Ascending aorta (tissue), 2 donors: ENCODE data around the gene EHD2. TPM values are rescaled to one million over a fixed set of nuclear protein-coding genes. Genes with fewer than 3 reads are reported as not detected.
"Not testable (repeated sequence)": the region's sequence is repeated elsewhere in the genome, so short reads cannot be mapped to it uniquely, and the experiment has no call there.

Experiments used
- DNase-seq, 2 donors: peaks; one replicate each; pipeline ENCODE4 v3.0.0-alpha.2; 2019; ENCODE audit warnings: low spot score in 2 of 2
- H3K27ac ChIP-seq, 2 donors: fragments of 200-600 bp; sonication (generic); one replicate each; pipeline ENCODE4 v1.5.1; 2016 to 2017; ENCODE audit warnings: mild to moderate bottlenecking in 1 of 2
- H3K27me3 ChIP-seq: fragments of 200-600 bp; sonication (generic); one replicate; pipeline ENCODE4 v1.5.1; 2017
- H3K36me3 ChIP-seq, 2 donors: fragments of 200-600 bp; sonication (generic); one replicate each; pipeline ENCODE4 v1.5.1; 2016
- H3K4me1 ChIP-seq, 2 donors: fragments of 200-600 bp; sonication (generic); one replicate each; pipeline ENCODE4 v1.5.1; 2016 to 2017; ENCODE audit warnings: mild to moderate bottlenecking in 1 of 2
- H3K4me3 ChIP-seq, 2 donors: fragments of 200-600 bp; sonication (generic); one replicate each; pipeline ENCODE4 v1.5.1; 2016 to 2017; ENCODE audit warnings: mild to moderate bottlenecking in 1 of 2
- H3K9me3 ChIP-seq, 2 donors: fragments of 200-600 bp; sonication (generic); one replicate each; pipeline ENCODE4 v1.5.1; 2016
- intact Hi-C: fragments of 100-400 bp; cut with DNase I; formaldehyde crosslinking; loops from one replicate; pipeline ENCODE4 v1.15.1; 2023
- total RNA-seq: library from RNA; depleted of rRNA; stranded (reverse); fragments of >200 nt; gene quantifications from one replicate; pipeline ENCODE4 v1.1.0, GENCODE V29; 2016
- TF ChIP-seq, protein P1 (sequence below), 3 experiments: fragments of 200-600 bp in 2 of 3; fragments of 450-650 bp in 1 of 3; sonication (generic) in 2 of 3; IDR thresholded peaks; one replicate each; pipeline ENCODE4 v1.5.1; 2016 to 2019; ENCODE audit warnings: antibody characterized with exemption in 3 of 3, mild to moderate bottlenecking in 1 of 3, moderate library complexity in 1 of 3

EHD2 gene
- total RNA-seq, 1 donor from 2014 or later = 342 TPM

GRCh38 chr19:47766359-47766620, 53.1 kb downstream of the EHD2 start:
- Histone ChIP-seq H3K9me3 (no peaks in the 10 kb centered on the region), H3K27ac (no peak overlapping the region), H3K4me1 (no peaks in the 10 kb centered on the region), H3K36me3 (no peaks in the 10 kb centered on the region), H3K4me3 (no peak overlapping the region), H3K27me3 (no peaks in the 10 kb centered on the region)
- DNase-seq = no peak
- intact Hi-C loops = loop anchor here (1.0 to 5.0 kb wide), 2 partner anchors 22 to 96 kb away; no protein-coding TSS in a partner anchor
- TF ChIP-seq, protein P1, sequence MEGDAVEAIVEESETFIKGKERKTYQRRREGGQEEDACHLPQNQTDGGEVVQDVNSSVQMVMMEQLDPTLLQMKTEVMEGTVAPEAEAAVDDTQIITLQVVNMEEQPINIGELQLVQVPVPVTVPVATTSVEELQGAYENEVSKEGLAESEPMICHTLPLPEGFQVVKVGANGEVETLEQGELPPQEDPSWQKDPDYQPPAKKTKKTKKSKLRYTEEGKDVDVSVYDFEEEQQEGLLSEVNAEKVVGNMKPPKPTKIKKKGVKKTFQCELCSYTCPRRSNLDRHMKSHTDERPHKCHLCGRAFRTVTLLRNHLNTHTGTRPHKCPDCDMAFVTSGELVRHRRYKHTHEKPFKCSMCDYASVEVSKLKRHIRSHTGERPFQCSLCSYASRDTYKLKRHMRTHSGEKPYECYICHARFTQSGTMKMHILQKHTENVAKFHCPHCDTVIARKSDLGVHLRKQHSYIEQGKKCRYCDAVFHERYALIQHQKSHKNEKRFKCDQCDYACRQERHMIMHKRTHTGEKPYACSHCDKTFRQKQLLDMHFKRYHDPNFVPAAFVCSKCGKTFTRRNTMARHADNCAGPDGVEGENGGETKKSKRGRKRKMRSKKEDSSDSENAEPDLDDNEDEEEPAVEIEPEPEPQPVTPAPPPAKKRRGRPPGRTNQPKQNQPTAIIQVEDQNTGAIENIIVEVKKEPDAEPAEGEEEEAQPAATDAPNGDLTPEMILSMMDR (IDR thresholded peaks at IDR 0.05) = no peak

DNA sequence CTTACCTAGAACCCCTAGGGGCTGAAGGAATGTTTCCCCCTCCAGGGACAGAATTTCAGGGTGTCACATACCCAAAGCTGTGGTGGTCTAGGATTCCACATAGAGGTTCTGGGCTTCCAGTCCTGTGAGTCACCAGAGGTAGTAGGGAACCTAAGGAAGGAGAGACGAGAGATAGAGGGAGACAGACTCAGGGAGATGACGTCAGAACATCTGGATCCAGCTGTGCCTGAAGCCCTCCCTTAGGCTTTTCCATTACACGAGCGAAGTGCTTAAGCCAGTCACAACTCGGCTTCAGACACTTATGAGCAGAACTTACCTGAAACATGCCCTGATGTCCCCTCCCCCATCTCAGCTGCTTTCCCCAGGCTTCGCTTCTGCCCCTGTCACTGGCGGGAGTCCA, 53.4 kb downstream of the EHD2 start:
- Histone ChIP-seq H3K4me1 (no peaks in the 10 kb centered on the region), H3K27ac (no peak overlapping the region), H3K27me3 (no peaks in the 10 kb centered on the region), H3K9me3 (no peaks in the 10 kb centered on the region), H3K4me3 (no peak overlapping the region), H3K36me3 (no peaks in the 10 kb centered on the region)
- TF ChIP-seq, protein P1 (IDR thresholded peaks at IDR 0.05) = no peak
- intact Hi-C loops = loop anchor here (1.0 to 5.0 kb wide), 2 partner anchors 22 to 96 kb away; no protein-coding TSS in a partner anchor
- no peak for DNase-seq

GRCh38 chr19:47767349-47767748, 54.1 kb downstream of the EHD2 start:
- H3K4me1 ChIP-seq = no peaks in the 10 kb centered on the region
- no peak for DNase-seq
- H3K9me3 ChIP-seq = no peaks in the 10 kb centered on the region
- H3K27me3 ChIP-seq = no peaks in the 10 kb centered on the region
- intact Hi-C loops = loop anchor here (5.0 kb wide), 1 partner anchor 95 kb away; no protein-coding TSS in a partner anchor
- no peak overlapping the region for H3K27ac ChIP-seq
- H3K36me3 ChIP-seq = no peaks in the 10 kb centered on the region
- TF ChIP-seq, protein P1 (IDR thresholded peaks at IDR 0.05) = no peak
- H3K4me3 ChIP-seq = no peak overlapping the region

GRCh38 chr19:47768604-47769003, 55.4 kb downstream of the EHD2 start:
- TF ChIP-seq, protein P1 (IDR thresholded peaks at IDR 0.05) = no peak
- no peaks in the 10 kb centered on the region for H3K4me1 ChIP-seq
- H3K27ac ChIP-seq = no peak overlapping the region
- H3K9me3 ChIP-seq = no peaks in the 10 kb centered on the region
- DNase-seq = no peak
- no peak overlapping the region for H3K4me3 ChIP-seq
- intact Hi-C loops = loop anchor here (5.0 kb wide), 1 partner anchor 94 kb away; no protein-coding TSS in a partner anchor
- no peaks in the 10 kb centered on the region for H3K36me3 ChIP-seq
- no peaks in the 10 kb centered on the region for H3K27me3 ChIP-seq

DNA sequence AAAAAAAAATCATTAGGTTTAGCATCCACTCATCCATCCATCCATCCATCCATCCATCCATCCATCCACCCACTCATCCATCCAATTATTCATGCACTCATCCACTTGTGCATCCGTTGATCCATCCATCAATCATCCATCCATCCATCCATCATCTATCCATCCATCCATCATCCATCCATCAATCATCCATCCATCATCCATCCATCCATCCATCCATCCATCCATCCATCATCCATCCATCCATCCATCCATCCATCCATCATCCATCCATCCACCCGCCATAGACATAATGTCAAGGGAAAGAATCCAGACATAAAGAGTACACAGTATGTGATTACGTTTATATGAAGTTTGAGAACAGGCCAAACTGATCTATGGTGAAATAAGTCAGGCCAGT, 56.3 kb downstream of the EHD2 start:
- H3K27ac ChIP-seq = no peak overlapping the region
- DNase-seq = no peak
- H3K4me3 ChIP-seq = no peak overlapping the region
- intact Hi-C loops = loop anchor here (5.0 kb wide), 1 partner anchor 93 kb away; no protein-coding TSS in a partner anchor
- no peaks in the 10 kb centered on the region for H3K4me1 ChIP-seq
- TF ChIP-seq, protein P1 (IDR thresholded peaks at IDR 0.05) = no peak
- H3K36me3 ChIP-seq = no peaks in the 10 kb centered on the region
- H3K27me3 ChIP-seq = no peaks in the 10 kb centered on the region
- no peaks in the 10 kb centered on the region for H3K9me3 ChIP-seq

DNA sequence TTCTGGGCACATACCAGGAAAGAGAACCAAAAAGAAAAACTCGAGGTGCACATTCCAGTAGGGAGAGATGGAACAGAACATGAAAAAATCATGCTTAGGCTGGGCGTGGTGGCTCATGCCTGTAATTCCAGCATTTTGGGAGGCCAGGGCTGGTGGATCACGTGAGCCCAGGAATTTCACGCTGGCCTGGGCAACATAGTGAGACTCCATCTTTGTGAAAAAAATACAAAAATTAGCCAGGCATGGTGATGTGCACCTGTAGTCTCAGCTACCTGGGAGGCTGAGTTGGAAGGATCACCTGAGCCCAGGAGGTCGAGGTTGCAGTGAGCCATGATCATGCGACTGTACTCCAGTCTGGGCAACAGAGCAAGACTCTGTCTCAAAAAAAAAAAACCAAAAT, 58.1 kb downstream of the EHD2 start:
- H3K27ac ChIP-seq, H3K4me1 ChIP-seq, H3K36me3 ChIP-seq, H3K9me3 ChIP-seq, H3K4me3 ChIP-seq, H3K27me3 ChIP-seq, intact Hi-C loops, DNase-seq: not testable (repeated sequence)
